ENCODE data around the gene PTPN2. TPM values are rescaled to one million over a fixed set of nuclear protein-coding genes. Genes with fewer than 3 reads are reported as not detected.

The PTPN2 gene
- polyA plus RNA-seq, 4 donors = 41.5 to 64.5 (median 54.1) TPM

- no peak for DNase-seq (ENCODE audit: low read depth in 4 of 4, low spot score in 2 of 4)
Observed at GRCh38 chr18:12860530-12860929, 23.5 kb downstream of the PTPN2 start.

GRCh38 chr18:12858991-12859390 is 25.0 kb downstream of the PTPN2 start:
- DNase-seq (ENCODE audit: low read depth in 4 of 4, low spot score in 2 of 4) = no peak

- DNase-seq (ENCODE audit: low read depth in 4 of 4, low spot score in 2 of 4) = no peak
Observed at GRCh38 chr18:12857991-12858544, 26.0 kb downstream of the PTPN2 start.

GRCh38 chr18:12857215-12857905 is 26.7 kb downstream of the PTPN2 start:
- no peak for DNase-seq (ENCODE audit: low read depth in 4 of 4, low spot score in 2 of 4)

GRCh38 chr18:12855916-12856315 is 28.1 kb downstream of the PTPN2 start:
- DNase-seq (ENCODE audit: low read depth in 4 of 4, low spot score in 2 of 4) = no peak

GRCh38 chr18:12852566-12853315 is 31.3 kb downstream of the PTPN2 start:
- DNase-seq (ENCODE audit: low read depth in 4 of 4, low spot score in 2 of 4) = no peak

- no peak for DNase-seq (ENCODE audit: low read depth in 4 of 4, low spot score in 2 of 4)
Observed at GRCh38 chr18:12851716-12852115, 32.3 kb downstream of the PTPN2 start.

- no peak for DNase-seq (ENCODE audit: low read depth in 4 of 4, low spot score in 2 of 4)
Observed at GRCh38 chr18:12849548-12849947, 34.5 kb downstream of the PTPN2 start.

- no peak for DNase-seq (ENCODE audit: low read depth in 4 of 4, low spot score in 2 of 4)
Observed at GRCh38 chr18:12848405-12848804, 35.6 kb downstream of the PTPN2 start.

GRCh38 chr18:12844391-12844790 is 39.6 kb downstream of the PTPN2 start:
- DNase-seq (ENCODE audit: low read depth in 4 of 4, low spot score in 2 of 4) = no peak

GRCh38 chr18:12843420-12844350 is 40.4 kb downstream of the PTPN2 start:
- no peak for DNase-seq (ENCODE audit: low read depth in 4 of 4, low spot score in 2 of 4)

GRCh38 chr18:12842459-12843380 is 41.3 kb downstream of the PTPN2 start:
- no peak for DNase-seq (ENCODE audit: low read depth in 4 of 4, low spot score in 2 of 4)

- DNase-seq (ENCODE audit: low read depth in 4 of 4, low spot score in 2 of 4) = no peak
Observed at GRCh38 chr18:12841070-12841469, 43.0 kb downstream of the PTPN2 start.

GRCh38 chr18:12840382-12840781 is 43.7 kb downstream of the PTPN2 start:
- no peak for DNase-seq (ENCODE audit: low read depth in 4 of 4, low spot score in 2 of 4)

GRCh38 chr18:12839526-12840196 is 44.4 kb downstream of the PTPN2 start:
- no peak for DNase-seq (ENCODE audit: low read depth in 4 of 4, low spot score in 2 of 4)

- no peak for DNase-seq (ENCODE audit: low read depth in 4 of 4, low spot score in 2 of 4)
Observed at GRCh38 chr18:12839057-12839525, 44.9 kb downstream of the PTPN2 start.

- no peak for DNase-seq (ENCODE audit: low read depth in 4 of 4, low spot score in 2 of 4)
Observed at GRCh38 chr18:12838178-12838634, 45.8 kb downstream of the PTPN2 start.

- DNase-seq (ENCODE audit: low read depth in 4 of 4, low spot score in 2 of 4) = no peak
Observed at GRCh38 chr18:12837747-12838146, 46.3 kb downstream of the PTPN2 start.

GRCh38 chr18:12836551-12836950 is 47.5 kb downstream of the PTPN2 start:
- DNase-seq (ENCODE audit: low read depth in 4 of 4, low spot score in 2 of 4) = no peak
